Stimulated activated CD4-positive, alpha-beta T cell treated with anti-CD3 and anti-CD28 coated beads, Interleukin-1b, Interleukin-23, amount 100 ng/mL, for 4 hours (primary cell): ENCODE measurements around the gene KLF13.
A peak's percentile ranks its signal among the peaks of the same experiment; 100 is the strongest.

ENCODE experiments used
- DNase-seq, 2 donors: peaks; one replicate each; pipeline ENCODE4 v3.0.0-alpha.2; 2020; ENCODE audit warnings: low read depth in 2 of 2

Gene KLF13

DNA sequence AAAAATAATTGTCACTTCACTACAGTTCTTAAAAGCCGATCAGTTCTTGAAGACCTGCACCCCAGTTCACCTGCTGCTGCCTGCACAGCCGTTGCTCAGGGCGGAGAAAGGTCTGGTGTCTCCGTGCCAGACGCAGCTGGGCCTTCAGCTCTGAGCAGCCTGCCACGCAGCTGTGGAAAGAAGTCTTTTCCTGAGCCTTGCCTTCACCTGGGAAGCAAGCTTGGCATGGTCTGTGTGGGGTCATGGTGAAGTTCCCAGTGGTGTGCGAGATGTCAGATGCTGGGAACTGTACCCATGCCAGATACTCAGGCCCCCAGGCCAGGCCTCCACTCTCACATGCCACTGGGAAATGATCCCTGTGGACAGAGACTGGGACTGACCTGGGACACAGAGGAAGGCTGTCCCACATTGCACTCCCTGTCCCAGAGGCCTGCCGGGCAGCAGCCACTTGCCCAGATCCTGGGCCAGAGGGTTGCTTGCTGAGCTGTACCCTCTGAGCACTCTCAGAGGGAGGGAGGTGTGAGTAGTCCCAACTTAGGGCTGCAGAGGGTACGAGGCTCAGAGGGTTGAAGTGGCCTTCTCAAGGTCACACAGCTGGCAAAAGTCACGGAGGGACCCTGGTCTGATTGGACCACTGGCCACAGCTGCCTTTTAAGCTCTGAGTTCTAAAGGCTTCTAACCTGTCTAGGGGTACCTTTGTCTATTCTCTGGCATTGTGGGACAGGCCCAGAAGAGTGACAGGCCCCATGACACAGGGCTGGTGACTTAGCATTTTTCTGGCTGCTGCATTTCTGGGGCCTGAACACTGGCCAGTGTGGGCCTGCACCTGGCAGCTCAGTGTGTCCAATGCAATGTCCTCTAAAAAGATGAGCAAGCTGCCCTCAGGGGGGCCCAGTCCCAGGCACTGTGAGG is 55.4 kb downstream of the KLF13 start:
- DNase-seq = no peak

DNA sequence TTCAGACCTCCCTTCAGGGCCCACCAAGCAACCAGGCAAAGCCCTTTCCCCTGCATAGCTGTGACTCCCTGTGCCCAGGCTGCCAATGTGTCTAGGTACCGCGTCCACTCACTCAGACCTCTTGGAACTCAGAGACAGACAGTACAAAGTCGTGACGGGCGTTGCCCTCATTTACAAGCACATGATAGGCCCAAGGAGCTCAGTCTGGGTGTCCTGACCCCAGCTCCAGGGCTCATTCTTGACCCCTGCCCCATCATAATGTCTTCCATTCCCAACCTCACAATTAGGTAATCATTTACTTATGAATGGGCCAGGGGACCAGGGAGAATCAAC is 56.0 kb downstream of the KLF13 start:
- DNase-seq = no peak

DNA sequence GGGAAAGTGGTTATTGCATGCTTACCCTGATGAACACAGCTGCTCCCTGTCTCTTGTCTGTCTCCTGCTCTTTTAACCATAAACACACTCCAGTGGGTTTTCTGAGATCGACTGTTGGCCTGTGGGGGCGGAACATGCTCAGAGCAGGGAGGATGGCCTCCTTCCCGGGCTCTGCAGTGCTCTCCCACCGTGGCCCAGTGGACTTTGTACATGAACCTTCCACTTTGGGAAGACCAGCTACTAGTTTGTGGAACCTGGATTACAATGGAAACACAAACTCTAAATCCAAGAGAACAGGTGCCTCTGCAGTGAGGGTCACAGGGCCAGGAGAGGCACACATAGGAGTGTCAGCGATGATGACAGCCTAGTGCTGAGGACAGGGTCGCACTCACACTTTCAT is 56.5 kb downstream of the KLF13 start:
- no peak for DNase-seq

DNA sequence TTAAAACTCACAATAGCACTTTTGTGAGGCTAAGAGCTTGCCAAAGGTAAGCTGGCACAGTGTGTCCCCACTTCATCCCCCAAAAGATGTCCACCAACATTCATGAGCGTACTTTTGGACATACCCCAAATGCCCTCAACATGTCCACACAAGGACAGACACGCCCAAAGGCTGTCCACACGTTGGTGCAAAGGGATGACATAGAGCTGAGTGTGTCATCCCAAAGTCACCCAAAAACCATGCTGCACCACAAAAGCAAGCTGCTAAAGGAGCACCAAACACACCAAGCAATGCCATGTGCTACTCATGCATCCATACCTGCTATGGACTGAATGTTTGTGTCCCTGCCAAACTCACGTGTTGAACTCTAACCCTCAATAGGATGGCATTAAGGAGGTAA is 57.9 kb downstream of the KLF13 start:
- no peak for DNase-seq

DNA sequence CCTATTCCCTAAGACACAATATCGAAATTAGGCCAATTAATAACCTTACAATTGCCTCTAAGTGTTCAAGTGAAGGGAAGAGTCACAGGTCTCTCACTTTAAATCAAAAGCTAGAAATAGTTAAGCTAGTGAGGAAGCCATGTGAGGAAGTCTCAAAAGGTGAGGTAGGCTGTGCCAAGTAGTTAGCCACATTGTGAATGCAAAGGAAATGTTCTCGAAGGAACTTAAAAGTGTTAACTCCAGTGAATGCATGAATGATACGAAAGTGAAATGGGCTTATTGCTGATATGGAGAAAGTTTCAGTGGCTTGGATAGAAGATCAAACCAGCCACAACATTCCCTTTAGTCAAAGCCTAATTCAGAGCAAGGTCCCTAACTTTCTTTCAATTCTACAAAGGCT is 59.1 kb downstream of the KLF13 start:
- no peak for DNase-seq

DNA sequence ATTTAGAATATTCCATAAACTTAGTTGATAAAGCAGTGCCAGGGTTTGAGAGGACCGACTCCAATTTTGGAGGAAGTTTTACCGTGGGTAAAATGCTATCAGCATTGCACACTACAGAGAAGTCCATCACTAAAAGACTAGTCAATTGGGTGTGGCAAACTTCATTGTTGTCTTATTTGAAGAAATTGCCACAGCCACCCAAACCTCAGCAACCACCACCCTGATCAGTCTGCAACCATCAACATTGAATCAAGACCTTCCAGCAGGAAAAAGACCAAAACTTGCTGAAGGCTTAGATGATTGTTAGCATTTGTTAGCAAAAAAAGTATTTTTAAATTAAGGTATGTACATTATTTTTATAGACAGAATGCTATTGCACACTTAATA is 60.5 kb downstream of the KLF13 start:
- no peak for DNase-seq

DNA sequence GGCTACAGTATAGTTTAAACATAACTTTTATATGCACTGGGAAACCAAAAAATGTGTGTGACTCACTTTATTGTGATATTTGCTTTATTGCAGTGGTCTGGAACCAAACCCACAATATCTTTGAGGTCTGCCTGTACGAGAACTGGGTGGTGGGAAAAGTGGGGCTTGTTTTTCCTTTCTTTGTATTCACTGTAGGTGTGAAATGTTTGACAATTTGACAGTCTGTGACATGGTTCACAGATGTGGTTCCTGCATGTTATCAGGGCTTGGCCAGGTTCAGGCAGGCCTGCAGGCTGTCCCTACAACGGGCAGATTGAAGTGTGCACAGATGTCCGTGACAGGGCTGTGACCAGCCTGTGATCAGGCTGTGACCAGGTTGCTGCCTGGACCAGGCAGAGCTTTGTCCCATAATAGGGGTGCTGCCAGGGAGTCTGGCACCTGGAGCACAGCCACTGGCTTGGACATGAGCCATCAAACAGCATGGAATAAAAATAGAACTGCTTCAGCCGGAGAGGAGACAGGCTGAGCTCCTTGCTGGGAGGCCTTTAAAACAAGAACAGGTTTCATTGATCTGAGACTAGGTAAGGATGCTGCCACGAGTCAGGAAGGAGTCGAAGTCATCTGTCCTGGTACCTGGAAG is 61.0 kb downstream of the KLF13 start:
- no peak for DNase-seq

DNA sequence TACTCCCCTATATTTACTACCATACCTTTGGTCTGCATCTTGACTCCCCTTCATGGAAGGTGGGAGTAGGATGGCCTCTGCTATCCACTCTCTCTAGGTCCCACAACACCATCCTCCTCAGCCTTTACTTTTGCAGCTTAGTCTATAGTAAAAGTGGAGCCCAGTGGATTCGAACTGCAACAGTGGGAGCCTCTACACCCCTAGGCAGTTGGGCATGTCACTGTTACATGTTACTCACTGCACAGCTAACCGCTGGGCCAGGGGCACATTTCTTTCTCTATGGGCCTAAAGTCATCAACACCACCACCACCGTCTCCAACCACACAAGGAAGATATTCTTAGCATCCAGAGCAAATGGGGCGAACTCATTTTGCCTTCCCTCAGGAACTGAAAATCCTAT is 62.9 kb downstream of the KLF13 start:
- DNase-seq = no peak

DNA sequence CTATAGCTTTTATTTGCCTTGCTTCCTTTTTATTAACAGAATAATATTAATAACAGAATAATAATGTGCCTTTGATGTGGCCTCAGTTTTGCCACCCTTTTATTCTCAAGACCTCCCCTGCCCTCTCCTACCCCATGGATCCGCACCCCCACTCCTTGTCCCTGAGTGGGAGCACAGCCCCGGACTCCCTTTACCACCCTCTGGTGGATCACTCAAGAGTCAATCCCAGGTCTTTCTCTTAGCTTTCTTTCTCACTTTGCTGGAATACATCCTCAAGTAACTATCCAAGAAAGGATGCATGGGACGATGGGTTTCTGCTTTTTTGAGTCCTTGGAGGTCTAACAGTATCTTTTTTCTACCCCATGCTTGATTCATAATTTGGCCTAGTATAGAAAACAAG is 63.4 kb downstream of the KLF13 start:
- no peak for DNase-seq

DNA sequence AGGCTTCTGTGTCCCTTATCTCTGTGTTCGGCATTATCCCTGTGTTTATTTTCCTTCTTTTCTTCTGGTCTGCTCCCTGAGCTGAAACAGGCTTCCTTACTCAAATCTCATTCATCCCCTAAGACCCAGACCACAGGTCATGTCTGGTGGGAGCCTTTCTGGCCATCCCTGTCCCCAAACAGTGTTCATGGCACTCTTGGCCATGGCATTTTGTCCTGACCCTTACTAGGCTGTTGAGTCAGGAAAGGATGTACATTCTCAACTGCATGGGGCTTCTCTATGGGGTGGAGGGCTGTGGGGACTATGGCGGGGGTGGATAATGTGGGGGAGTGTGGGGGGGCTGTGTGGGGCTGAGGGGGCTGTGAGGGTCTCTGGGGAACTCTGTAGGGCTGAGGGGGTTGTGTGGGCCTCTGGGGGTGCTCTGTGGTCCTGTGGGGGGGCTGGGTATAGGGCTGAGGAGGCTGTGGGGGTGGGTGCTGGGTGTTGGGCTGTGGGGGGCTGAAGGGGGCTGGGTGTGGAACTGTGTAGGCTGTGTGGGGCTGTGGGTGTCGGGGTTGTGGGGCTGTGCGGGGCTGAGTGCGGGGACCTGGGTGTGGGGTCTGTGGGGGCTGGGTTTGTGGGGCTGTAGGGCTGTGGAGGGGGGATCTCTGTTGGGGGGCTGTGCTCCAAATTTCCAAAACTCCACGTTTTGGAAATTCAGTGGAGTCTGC is 64.3 kb downstream of the KLF13 start:
- DNase-seq = no peak

DNA sequence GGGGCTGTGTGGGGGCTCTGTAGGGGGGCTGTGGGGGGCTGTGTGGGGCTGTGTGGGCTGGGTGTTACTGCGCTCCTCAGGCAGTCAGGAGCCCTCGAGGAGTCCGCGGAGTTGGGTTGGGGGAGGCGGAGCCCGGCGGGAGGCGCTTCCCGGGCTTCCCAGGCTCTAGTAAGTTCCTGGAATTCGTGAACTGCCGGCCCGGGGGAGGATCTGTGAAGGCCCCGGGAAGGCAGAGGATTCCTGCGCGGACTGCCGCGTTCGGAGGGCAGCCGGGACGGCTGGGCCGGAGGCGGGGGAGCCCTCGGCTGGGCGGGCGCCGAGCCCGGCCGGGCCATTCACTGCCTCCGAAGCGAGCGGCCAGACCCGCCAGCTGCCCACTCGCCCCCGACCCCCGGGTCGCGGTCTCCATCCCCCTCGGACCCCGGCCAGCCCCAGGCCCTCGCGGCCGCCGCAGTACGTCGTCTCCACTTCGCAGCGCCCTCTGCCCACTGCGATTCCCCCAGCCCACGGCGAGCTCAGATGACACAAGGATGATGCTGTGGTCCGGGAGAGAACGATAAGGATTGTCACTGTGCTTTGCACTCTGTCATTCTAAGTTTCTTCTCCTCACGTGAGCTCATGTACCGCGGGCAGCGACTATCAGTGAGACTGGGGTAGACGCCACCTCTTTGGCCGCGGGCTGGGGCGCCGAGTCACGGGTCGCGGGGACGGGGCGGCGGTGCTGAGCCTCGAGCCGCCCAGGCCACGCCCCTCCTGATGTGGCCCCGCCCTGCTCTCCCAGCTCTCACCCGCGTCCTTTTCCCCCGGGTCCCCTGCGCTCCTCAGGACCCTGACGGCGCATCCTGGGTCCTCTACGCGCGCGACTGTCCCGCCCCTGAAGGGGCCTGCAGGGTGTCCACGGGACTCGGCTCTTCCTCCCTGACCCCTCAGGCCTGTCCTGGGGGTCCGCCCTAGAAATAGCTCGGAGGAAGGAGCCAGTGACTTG is 65.3 kb downstream of the KLF13 start:
- DNase-seq = peak; percentile 73 to 75

DNA sequence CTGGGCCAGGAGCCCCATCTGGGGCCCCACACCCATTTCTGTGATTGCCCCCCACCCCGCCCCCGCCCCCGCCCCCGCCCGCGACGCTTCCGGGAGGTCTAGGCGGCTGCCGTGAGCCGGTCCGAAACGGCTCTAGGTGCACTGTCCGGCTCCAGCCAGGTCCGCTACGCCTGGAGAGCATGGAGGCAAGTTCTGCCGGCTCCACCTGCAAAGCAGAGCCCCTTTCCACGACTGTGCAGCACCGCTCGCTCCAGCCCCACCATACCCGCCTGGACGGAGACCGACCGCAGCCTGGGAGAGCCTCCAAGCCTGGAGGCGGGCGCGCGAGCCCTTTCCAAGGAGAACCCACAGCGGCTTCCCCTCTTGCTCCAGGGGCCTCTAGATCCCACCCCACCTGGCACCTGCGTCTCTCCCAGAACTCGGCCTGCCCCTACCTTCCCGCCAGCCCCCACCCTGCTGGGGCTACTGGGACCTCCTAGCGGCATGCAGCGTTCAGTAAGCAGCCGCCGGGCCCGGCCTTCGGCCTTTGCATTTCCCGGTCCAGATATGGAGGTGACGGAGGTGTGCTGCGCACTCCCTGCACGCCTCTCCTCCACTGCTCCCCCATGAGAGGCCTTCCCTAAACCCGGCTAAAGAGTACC is 66.2 kb downstream of the KLF13 start:
- no peak for DNase-seq

DNA sequence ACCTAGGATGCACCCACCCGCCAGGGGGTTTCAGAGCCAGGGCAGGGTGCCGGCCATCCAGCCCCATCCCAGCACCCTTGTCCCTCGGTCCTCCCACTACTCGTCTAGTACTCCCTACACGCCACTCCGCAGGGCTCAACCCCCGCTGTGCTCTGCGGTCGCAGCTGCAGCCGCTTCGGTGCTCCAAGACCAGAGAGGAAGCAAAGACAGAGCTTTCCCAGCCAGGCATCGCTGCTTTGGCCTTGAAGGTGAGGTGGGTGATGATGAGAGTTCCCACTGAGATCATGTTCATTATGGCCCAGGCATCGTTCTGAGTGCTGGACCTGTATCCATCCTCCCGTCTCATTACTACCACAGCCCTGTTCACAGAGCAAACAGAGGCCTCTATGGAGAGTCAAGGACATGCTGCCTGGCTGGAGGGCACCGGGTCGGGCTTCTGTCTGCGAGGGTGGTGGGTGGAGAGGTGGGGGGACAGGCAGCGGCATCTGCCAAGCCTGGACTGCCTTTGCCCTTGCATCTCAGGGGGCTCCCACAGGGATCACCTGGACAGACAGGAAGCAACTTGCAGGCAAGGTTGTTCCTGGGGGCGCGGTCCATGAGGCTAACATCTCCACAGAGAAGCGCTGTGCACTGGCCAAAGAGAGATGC is 66.9 kb downstream of the KLF13 start:
- no peak for DNase-seq

DNA sequence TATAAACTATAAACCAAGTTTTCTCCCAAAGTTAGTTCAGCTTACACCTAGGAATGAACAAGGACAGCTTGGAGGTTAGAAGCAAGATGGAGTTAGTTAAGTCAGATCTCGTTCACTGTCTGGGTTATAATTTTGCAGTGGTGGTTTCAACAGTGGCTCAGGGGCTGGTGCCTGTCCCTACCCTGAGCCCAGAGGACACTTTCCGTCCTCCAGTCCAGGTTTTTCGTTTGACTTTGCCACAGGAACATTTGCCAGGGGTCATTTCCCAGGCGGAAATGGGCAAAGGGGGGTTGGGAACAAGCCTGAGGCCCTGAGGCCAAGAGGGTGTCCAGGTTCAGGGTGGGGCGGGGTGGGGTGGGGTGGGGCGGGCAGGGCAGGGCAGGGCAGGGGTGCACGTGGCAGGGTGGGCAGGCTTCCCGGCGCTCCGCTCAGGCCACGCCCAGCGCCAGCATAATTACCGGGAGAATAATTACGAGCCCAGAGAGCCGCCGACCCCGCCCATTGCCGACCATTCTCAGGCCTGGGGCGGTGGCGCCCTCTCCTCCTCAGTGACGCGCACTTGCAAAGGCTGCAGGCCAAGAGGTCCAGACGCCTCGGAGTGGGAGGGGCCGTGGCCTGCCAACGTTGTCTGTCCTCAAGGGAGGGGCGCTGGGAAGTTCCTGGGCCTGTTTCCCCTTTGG is 70.4 kb downstream of the KLF13 start:
- no peak for DNase-seq

DNA sequence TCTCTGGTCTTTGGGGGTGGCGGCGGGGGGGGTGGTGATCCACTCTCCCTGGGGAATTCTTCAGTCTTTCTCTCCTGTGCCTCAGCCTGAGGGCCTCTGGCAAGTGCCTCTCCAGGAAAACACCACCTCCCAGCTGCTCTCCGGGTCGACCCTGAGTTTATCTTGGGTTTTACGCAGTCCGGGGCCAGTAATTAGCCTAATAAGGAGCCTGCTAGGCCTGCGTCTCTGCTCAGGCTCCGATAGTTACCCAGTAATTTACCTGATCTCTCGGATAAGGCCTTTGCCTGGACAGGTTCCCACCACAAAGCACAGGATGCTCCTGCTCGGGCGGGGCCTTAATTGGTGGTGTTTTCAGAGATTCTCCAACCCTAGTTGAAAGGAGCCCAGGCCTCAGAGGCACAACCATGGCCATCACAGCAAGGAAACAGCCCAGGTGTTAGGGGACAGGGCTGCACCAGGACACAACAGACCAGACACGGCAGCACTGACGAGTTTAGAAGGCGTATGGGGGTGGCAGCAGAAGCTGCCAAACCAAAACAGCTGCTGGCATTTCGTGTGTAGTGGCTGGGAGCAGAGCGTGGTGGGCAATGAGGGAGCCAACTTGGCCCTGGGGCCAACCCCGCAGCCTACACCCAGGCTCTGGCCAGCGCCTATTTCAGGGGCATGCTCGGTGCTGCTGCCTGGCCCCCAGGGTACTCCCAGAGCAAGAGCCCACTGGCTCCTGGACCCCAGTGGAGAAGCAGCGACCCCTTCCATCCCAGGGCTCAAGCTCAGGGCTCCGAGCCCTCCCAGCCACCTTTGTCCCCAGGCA is 71.4 kb downstream of the KLF13 start:
- no peak for DNase-seq

DNA sequence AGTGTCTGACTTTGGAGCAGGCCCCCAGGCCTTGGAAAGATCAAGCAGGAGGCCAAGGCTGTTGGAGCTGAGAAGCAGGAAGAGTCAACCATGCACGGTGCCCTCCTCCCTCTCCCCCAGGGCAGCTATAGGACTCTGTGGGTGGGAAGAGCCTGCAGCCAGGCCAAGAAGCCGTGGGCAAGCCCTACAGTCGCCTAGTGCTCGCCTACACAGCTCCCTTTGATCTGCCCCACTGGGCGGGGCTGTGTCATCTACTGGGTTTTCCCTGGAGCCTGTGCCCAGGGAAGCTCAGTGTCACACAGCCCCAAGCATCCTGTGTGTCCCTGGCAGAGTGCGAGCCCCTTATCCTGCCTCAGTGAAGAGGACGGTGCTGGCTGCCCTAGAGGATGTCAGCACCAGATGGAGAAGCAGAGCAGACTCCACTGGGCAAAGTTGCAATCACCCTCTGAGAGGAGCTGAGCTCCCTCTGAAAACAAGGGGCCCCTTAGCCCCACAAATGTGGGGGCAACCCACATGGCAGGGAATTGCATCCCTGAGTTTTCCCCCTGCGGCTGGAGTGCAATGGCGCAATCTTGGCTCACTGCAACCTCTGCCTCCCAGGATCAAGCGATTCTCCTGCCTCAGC is 72.2 kb downstream of the KLF13 start:
- no peak for DNase-seq

DNA sequence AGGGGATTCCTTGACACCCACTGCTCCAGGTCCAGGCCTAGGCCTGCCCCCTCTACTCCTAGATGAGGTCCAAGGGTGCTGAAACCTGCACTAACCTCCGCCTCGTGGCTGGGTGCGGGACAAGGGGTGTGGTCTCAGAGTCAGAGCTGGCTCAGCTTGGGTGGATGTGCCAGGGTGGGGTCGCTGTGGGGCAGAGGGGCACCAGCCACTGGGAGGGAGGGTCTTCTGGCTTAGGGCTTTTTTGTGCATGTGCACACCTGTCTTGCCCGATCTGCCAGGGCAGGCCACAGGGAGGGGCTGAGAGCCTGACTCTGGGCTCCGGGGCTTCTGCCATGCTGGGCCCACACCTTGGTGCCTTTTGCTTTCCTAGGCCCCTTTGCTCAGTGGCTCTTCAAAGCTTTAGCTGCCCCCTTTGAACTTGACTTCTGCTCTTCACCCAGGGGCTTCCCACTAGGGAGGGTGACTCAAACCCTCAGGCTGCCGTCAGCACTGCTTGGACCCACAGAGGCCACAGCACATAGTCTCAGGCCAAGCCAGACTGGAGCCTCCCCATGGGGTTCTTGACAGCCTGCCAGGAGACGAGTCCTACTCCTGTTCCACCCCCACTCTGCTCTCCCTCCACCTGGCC is 73.0 kb downstream of the KLF13 start:
- no peak for DNase-seq

DNA sequence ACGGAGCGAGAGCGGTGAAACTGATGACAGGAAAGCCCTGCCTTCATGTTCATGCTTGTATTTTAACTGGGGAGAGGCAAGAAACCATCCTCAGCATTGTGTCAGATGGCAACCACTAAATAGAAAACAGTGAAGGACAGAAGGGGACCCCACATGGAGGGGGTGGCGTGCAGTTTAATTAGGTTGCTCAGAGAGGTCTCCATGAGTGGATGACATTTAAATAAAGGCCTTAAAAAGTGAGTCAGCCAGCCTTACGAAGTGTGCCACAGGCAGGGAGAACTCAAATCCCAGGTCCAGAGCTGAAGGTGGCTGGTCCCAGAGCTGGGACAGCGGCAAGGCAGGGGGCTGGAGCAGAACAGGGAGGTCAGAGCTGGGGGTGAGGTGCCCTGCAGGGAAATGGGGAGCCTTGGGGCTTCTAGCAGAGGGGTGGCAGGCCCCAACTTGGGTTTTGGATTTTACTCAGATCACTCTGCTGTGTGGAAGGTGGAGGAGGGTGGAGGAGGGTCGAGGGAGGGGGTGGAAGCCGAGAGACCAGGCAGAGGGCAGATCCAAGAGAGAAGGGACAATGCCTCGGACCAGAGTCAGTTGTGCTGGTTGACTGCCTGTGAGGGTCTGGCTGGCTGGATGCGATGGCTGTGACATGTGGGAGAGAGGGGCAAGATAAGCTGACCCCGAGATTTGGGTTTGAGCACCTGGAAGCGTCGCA is 73.7 kb downstream of the KLF13 start:
- no peak for DNase-seq
